ENCODE data around the gene KCNK4. TPM values are rescaled to one million over a fixed set of nuclear protein-coding genes. Genes with fewer than 3 reads are reported as not detected.

Gene KCNK4
- total RNA-seq, 1 donor from 2014 or later, result not detected

DNA sequence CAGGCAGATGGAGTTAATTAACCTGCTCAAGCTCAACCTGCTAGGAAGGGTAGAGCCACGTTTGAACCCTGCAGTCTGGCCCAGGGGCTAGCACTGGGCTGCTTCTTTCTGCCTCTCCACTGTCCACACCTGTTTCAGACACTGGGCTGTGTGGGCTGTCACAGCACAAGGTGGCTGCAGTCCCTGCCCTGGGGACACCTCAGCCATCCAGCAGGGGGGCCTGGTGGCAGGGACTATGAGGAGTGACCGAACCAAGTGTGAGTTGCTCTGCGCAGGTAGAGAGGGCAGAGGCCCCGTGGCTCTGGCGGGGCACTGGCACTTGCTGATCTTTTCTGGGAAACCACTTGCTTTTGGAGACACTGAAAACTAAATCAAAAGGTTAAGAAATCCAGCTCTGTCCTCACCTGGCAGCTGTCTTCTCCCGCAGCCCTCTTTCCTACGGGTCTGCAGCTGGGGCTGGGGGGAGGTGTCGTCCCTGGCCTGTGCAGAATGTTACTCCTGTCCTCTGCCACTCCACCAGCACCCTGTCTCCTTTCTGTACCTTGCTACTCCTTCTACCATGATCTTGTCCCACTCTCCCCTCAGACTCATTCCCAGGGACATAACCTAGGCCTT, 12.4 kb upstream of the KCNK4 start:
- Histone ChIP-seq H3K4me1 (peaks cover 0 to 9% of the 10 kb centered on the region in 2 donors), H3K36me3 (peaks cover 13 to 42% of the 10 kb centered on the region in 2 donors), H3K27ac (no peak overlapping the region), H3K4me3 (no peak overlapping the region), H3K27me3 (no peaks in the 10 kb centered on the region), H3K9me3 (no peaks in the 10 kb centered on the region)
- DNase-seq (ENCODE audit: low spot score in 2 of 2), result no peak
- TF ChIP-seq, protein P1, sequence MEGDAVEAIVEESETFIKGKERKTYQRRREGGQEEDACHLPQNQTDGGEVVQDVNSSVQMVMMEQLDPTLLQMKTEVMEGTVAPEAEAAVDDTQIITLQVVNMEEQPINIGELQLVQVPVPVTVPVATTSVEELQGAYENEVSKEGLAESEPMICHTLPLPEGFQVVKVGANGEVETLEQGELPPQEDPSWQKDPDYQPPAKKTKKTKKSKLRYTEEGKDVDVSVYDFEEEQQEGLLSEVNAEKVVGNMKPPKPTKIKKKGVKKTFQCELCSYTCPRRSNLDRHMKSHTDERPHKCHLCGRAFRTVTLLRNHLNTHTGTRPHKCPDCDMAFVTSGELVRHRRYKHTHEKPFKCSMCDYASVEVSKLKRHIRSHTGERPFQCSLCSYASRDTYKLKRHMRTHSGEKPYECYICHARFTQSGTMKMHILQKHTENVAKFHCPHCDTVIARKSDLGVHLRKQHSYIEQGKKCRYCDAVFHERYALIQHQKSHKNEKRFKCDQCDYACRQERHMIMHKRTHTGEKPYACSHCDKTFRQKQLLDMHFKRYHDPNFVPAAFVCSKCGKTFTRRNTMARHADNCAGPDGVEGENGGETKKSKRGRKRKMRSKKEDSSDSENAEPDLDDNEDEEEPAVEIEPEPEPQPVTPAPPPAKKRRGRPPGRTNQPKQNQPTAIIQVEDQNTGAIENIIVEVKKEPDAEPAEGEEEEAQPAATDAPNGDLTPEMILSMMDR (IDR thresholded peaks at IDR 0.05), result no peak
- intact Hi-C loops (cut with DNase I), result no loop called here

DNA sequence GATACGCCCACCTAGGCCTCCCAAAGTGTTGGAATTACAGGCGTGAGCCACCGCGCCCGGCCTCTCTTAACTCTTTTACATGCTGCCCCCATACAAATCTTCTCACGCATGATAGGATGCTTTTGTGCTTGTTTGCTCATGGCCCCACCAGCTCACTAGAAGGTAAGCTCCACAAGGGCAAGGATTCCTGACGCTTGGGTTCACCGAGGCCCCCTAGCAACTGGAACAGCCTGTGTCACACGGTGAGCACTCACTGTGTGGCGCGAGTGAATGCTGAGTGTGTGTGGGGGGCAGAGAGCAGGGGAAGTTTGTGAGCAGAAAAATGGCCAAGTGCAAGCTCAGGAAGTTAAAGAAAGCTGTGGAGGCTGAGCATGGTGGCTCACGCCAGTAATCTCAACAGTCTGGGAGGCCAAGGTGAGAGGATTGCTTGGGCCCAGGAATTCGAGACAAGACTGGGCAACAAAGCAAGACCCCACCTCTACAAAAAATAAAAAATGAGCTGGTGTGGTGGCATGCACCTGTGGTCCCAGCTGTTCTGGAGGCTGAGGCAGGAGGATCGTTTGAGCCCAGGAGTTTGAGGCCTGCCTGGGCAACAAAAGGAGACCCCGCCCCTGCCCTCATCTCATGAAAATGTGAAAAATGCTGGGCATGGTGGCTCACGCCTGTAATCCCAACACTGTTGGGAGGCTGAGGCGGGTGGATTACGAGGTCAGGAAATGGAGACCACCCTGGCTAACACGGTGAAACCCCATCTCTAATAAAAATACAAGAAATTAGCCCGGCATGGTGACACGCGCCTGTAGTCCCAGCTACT, 8.9 kb upstream of the KCNK4 start:
- H3K36me3 ChIP-seq, result peaks cover 8 to 30% of the 10 kb centered on the region in 2 donors
- no peaks in the 10 kb centered on the region for H3K9me3 ChIP-seq
- no peaks in the 10 kb centered on the region for H3K27me3 ChIP-seq
- H3K4me3 ChIP-seq, result no peak overlapping the region
- peaks cover 4 to 20% of the 10 kb centered on the region in 2 donors for H3K4me1 ChIP-seq
- intact Hi-C loops (cut with DNase I), result no loop called here
- no peak overlapping the region for H3K27ac ChIP-seq
- TF ChIP-seq, protein P1 (IDR thresholded peaks at IDR 0.05), result no peak
- no peak for DNase-seq (ENCODE audit: low spot score in 2 of 2)

GRCh38 chr11:64283092-64283491, 8.0 kb upstream of the KCNK4 start:
- H3K36me3 ChIP-seq, result peaks cover 4 to 20% of the 10 kb centered on the region in 2 donors
- peak overlapping the region in 1 of 2 donors; percentile 82 for H3K4me3 ChIP-seq
- H3K27ac ChIP-seq, result no peak overlapping the region
- TF ChIP-seq, protein P1 (IDR thresholded peaks at IDR 0.05), result no peak
- DNase-seq (ENCODE audit: low spot score in 2 of 2), result no peak
- H3K4me1 ChIP-seq, result peaks cover 4 to 20% of the 10 kb centered on the region in 2 donors
- no peaks in the 10 kb centered on the region for H3K9me3 ChIP-seq
- H3K27me3 ChIP-seq, result no peaks in the 10 kb centered on the region
- intact Hi-C loops (cut with DNase I), result no loop called here

- peaks cover 0 to 8% of the 10 kb centered on the region in 2 donors for H3K36me3 ChIP-seq
- intact Hi-C loops (cut with DNase I), result loop anchor here (1.0 kb wide), 1 partner anchor 14 kb away; no protein-coding TSS in a partner anchor
- peak; percentile 77 to 97 for DNase-seq (ENCODE audit: low spot score in 2 of 2)
- TF ChIP-seq, protein P1 (IDR thresholded peaks at IDR 0.05), result no peak
- H3K4me3 ChIP-seq, result peak within 1 kb of the TSS; percentile 82 to 96
- H3K27me3 ChIP-seq, result no peaks in the 10 kb centered on the region
- peaks cover 4 to 20% of the 10 kb centered on the region in 2 donors for H3K4me1 ChIP-seq
- H3K9me3 ChIP-seq, result no peaks in the 10 kb centered on the region
- peak within 1 kb of the TSS; percentile 87 to 95 for H3K27ac ChIP-seq
These were observed 6.8 kb upstream of the KCNK4 start, which contains the start of gene BAD for GRCh38 chr11:64284048-64284961. Gene BAD, minus strand, starts transcription at chr11:64284665. Its CDS starts 297 bp downstream, at chr11:64284368.

All from ascending aorta (tissue), 2 donors.